NCI-H2196 (cell line): ENCODE data around the gene NSD1.
"Not testable (repeated sequence)": the region's sequence is repeated elsewhere in the genome, so short reads cannot be mapped to it uniquely, and the experiment has no call there.

ENCODE experiments used
- DNase-seq: peaks from one replicate; lab custom pipeline; 2025; ENCODE audit not compliant: unreplicated experiment; lab: John Stamatoyannopoulos, UW

NSD1 gene

DNA sequence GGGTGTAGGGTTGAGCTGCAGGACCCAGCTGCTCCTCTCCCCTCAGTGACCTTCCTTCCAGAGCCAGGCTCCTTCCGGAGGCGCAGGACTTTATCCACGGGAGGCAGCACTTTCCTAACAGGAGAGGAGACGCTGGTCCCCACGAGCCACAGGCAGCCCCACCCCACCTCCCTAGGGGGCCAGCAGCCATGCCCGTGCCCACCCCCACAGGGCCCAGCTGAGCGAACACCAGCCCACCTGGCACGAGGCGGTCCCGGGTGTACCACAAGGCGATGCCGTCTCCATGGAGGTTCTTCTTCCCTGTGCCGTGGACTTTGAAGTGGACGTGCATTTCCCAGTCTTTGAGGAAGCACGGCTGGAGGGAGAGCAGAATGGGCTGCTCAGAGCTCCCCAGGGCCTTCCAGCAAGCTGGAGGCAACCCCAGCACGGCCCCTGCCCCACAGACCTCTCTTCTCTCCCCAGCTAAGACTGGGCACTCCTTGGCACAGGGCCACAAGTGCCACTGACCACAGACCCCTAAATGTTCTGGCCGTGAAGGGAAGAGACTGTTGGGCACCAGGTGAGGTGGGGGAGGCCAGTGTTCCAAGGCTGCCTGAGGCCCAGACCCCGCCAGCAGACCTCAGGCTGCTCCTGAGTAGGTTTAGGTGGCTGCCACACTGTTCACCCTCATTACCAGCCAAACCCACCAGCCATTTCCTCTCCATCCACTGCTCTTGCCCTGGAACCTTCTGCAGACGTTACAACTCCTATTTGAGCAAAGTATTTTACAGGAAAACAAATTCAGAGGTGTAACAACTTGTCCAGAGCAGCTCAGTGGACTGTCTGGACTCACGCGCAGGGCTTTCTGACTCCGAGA lies 204.9 kb downstream of the NSD1 start:
- no peak for DNase-seq

DNA sequence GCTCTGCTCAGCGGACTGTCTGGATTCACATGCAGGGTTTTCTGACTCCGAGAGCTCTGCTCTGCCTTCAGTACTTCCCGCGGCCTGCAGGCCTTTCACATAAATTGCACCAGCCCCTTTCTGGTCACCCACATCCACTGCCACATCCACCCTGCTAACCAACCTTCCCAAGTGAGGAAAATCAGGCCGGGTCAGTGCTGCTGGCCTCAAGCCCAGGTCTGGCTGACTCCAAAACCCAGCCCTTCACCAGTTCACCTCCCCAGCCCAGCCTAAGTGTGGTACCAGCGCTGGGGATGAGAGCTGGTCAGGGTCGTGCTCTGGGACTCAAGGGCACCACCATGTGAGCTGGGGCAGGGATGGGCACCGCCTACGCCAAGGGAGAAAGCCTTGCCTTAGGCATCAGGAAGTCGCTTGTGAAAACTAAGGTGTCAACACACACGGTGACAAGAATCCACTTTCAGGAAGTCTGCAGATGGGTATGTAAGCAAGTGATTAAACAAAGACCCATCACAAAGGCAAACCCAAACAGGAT lies 205.6 kb downstream of the NSD1 start:
- DNase-seq = peak; percentile 30

GRCh38 chr5:177343000-177343399 lies 209.4 kb downstream of the NSD1 start:
- not testable (repeated sequence) for DNase-seq

DNA sequence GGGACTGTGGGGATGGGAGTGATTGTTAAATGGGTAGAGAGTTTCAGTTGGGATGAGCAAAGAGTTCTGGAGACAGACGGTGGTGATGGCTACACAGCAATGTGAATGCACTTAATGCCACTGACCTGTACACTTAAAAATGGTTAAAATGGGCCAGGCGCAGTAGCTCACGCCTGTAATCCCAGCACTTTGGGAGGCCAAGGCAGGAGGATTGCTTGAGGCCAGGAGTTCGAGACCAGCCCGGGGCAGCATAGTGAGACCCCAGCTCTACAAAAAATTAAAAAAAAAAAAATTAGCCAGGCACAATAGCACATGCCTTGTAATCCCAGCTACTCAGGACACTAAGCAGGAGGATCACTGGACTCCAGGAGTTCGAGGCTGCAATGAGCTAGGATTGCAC lies 210.2 kb downstream of the NSD1 start:
- no peak for DNase-seq

DNA sequence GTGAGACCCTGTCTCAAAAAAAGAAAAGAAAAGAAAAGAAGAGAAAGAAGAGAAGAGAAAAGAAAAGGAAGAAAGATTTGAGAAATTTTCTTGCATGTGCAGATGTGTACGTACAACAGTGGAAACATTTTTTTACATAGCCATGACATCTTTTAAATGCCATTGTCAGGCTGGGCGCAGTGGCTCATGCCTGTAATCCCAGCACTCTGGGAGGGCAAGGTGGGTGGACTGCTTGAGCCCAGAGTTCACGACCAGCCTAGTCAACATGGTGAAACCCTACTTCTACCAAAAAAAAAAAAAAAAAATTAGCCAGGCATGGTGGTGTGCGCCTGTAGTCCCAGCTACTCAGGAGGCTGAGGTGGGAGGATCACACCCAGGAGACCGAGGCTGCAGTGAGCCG lies 211.3 kb downstream of the NSD1 start:
- no peak for DNase-seq

- no peak for DNase-seq
These were observed 213.2 kb downstream of the NSD1 start for GRCh38 chr5:177346820-177347219.

- DNase-seq = no peak
These were observed 214.1 kb downstream of the NSD1 start for GRCh38 chr5:177347699-177348098.

GRCh38 chr5:177349362-177349647 lies 215.7 kb downstream of the NSD1 start:
- DNase-seq = no peak

GRCh38 chr5:177349762-177350161 lies 216.2 kb downstream of the NSD1 start:
- no peak for DNase-seq
